Vagina (tissue), 2 donors: Measurements from ENCODE around the gene VWDE.

Experiments used
- CTCF ChIP-seq, 3 experiments: fragments of 450-650 bp in 2 of 3; fragments of 200-600 bp in 1 of 3; sonication (generic) in 1 of 3; IDR thresholded peaks; one replicate each; pipeline ENCODE4 v1.5.1; 2017 to 2019; ENCODE audit warnings: antibody characterized with exemption in 3 of 3, mild to moderate bottlenecking in 2 of 3, moderate library complexity in 2 of 3
- POLR2A ChIP-seq, 2 donors: fragments of 450-650 bp; IDR thresholded peaks; one replicate each; pipeline ENCODE4 v1.6.1; 2017; ENCODE audit warnings: antibody characterized with exemption in 2 of 2, mild to moderate bottlenecking in 2 of 2, moderate library complexity in 2 of 2
- POLR2AphosphoS5 ChIP-seq, 2 donors: sonication (generic); formaldehyde crosslinking; IDR thresholded peaks; one replicate each; pipeline ENCODE4 v1.9.0; 2017; ENCODE audit warnings: antibody characterized with exemption in 2 of 2, mild to moderate bottlenecking in 2 of 2, low read depth in 1 of 2; ENCODE audit not compliant: insufficient read depth in 1 of 2

GRCh38 chr7:12316925-12317324 is 86.7 kb downstream of the VWDE start:
- TF ChIP-seq CTCF (IDR thresholded peaks at IDR 0.05) (no peak), POLR2AphosphoS5 (IDR thresholded peaks at IDR 0.05; ENCODE audit: insufficient read depth in 1 of 2, low read depth in 1 of 2) (no peak), POLR2A (IDR thresholded peaks at IDR 0.05) (no peak)
